Non-pigmented ciliary epithelial cell (primary cell): Measurements from ENCODE around the gene SLC45A2.

Source experiments
- DNase-seq: peaks from one replicate; pipeline ENCODE4 v3.0.0-alpha.2; 2010; ENCODE audit warnings: low read depth

The SLC45A2 gene

DNA sequence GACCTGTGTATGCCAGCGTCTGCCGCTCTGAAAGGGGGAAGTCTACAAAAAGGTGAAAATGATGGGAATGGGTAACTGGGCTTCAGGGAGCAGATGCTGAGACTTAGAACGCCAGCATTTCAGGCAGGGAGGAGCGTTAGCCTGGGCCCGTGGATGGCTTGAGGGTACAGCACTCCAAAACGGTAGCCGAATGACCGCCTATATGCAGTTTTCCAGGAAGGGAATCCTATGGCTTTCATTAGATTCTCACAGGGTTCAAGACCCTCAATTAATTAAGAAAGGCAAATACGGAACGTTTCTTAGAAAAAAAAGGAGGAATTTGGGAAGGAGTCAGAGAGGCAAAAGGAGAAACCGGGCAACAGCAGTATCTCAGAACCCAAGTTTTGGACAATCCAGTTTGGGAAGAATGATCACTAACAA, 22.7 kb upstream of the SLC45A2 start:
- no peak for DNase-seq

- no peak for DNase-seq
These were observed 21.2 kb upstream of the SLC45A2 start for GRCh38 chr5:34005681-34006080.

DNA sequence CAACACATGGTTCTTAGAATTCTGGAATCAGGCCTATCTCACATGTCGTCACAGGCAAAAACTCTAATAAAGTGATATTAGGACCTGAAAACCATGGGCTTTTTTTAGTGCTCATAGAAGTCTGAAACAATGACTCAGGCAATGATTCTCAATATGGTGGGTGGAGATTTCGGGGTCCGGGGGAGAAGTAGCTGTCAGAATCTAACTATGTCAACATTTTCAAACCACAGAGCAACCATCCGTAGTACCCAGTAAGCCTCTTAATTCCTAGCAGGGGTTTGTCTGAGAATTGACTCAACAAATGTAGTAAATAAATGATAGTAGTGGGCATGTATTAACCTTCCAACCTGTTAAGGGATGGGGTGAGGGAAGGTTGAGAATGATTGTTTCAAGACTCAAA, 20.7 kb upstream of the SLC45A2 start:
- no peak for DNase-seq

DNA sequence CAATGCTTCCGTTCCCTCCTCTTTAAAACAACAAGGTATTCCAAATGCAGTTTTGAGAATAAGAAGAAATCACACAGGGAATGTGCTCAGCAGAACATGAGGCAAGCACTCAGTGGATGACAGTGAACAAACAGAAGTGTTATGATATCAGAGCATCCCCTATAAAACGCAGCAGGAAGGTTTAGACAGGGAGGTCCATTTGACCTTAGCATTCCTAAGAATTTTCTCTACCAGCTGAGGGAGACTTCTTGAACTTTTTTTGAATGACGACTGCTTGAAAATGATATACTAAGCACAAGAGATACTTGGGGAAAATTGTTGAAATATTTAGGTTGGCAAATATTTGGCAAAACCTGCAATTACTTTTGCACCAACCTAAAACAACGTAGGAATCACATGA, 19.4 kb upstream of the SLC45A2 start:
- DNase-seq = no peak

GRCh38 chr5:34002629-34003328, 18.3 kb upstream of the SLC45A2 start:
- no peak for DNase-seq

GRCh38 chr5:34001241-34001841, 16.8 kb upstream of the SLC45A2 start:
- DNase-seq = no peak

DNA sequence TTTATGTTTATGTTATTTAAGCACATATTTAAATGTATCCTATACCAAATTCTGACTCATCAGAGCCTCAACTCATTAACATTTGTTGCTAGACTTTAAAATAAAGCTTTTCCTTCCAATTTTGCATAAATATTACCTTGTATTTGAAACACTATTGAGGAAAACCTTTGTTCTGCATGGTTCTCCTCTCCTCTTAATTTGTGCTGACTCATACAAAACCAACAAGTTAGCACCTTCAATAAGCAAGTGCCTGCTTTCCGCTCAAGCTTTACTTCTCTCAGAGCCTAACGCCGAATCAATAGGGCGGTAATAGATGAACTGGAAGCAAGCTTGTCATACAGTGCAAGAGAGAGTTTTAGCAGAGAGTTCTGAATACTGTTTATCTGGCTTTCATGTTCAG, 15.5 kb upstream of the SLC45A2 start:
- DNase-seq = no peak

- no peak for DNase-seq
These were observed 13.0 kb upstream of the SLC45A2 start for GRCh38 chr5:33997331-33997983.

- no peak for DNase-seq
These were observed 11.4 kb upstream of the SLC45A2 start for GRCh38 chr5:33995865-33996264.

- DNase-seq = no peak
These were observed 10.4 kb upstream of the SLC45A2 start for GRCh38 chr5:33994845-33995244.

- DNase-seq = no peak
These were observed 8.4 kb upstream of the SLC45A2 start for GRCh38 chr5:33992864-33993263.

DNA sequence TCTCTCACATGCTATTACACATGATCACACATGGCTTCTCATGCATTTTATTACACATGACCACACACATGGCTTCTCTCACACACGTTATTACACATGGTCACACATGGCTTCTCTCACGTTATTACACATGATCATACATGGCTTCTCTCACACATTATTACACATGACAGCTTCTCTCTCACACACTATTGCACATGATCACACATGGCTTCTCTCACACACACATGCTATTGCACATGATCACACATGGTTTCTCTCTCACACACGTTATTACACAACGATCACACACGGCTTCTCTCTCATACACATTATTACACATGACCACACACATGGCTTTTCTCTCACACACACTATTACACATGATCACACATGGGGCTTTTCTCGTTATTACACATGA, 954 bp upstream of the SLC45A2 start:
- no peak for DNase-seq

- no peak for DNase-seq
These were observed 315 bp downstream of the SLC45A2 start for GRCh38 chr5:33984178-33984577.

GRCh38 chr5:33981408-33982162, 2.9 kb downstream of the SLC45A2 start:
- DNase-seq = no peak

GRCh38 chr5:33980030-33980429, 4.5 kb downstream of the SLC45A2 start:
- DNase-seq = no peak

DNA sequence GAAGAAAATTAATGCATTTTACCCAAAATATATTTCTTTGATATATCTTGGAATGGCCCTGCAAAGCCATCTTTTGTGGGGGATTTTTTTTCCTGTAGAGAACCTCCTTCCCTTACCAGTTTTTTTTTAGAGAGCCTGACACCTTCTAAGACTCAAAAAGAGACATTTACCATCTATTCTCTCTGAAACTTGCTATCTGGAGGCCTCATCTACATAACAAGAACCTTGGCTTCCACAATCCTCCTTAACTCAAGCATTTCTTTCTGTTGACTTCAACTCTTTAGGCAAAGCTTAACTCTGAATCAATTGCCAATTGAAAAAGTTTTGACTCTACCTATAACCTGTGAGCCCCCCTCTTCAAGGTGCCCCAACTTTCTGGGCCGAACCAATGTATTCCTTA, 6.2 kb downstream of the SLC45A2 start:
- no peak for DNase-seq

- DNase-seq = no peak
These were observed 8.2 kb downstream of the SLC45A2 start for GRCh38 chr5:33976307-33976706.

DNA sequence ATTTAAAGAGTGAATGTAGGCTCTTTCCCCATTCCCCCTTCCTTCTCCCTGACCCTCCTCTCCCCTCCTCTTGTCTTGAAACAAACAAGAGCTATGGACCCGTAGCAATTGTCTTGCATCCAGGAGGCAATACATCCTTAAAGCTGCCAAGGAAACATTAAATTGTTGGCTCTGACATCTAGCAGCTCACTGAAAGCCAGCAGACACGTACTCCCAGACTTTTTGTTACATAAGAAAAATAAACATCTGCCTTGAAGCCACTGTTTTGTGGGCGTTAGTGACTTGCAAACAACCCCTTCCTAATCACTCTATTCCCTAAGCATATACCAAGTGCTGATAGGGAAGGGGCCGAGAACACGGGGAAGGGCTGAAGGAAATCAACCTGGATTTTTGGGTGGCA, 8.6 kb downstream of the SLC45A2 start:
- DNase-seq = no peak

- no peak for DNase-seq
These were observed 11.2 kb downstream of the SLC45A2 start for GRCh38 chr5:33973271-33973670.

- DNase-seq = peak; percentile 28
These were observed 14.7 kb downstream of the SLC45A2 start for GRCh38 chr5:33969572-33970452.

DNA sequence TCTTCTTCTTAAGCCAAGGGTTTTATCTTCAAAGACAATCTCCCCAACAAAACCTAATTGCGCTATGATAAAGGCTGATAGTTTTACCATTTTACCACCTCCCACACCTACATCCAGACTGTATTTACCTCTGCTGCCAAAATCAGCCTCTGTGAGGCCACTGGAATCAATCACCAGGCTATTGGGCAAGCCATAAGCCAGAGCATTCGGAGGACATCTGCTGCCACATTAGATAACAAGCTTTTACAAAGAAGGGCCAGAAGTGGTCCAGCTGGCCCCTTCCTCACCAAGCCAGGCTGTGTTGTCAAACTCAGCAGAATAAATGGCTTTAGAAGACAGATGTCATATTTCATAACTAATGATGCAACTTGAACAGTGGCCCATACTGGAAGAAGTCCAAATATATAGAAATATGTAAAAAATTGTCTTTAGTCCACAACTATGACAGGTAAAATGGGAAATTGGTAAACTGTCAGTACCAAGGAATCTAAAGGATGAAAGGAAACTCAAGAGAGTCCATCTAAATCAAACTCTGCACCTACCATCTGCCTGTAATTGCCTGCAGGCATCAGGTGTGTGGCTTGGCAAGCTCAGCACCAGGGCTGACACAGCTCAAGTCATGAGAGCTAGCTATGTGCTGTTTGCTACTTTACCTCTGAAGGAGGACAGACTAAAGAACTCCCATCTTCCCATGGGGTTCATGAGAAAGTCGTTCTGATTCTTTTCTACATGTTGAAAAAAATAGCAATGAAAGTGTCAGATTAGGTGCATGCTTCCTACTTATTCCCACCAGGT, 16.1 kb downstream of the SLC45A2 start:
- no peak for DNase-seq
